Amniotic epithelial cell (primary cell): ENCODE data around the gene RND2.
"Not testable (repeated sequence)": the region's sequence is repeated elsewhere in the genome, so short reads cannot be mapped to it uniquely, and the experiment has no call there.

ENCODE experiments used
- DNase-seq: peaks from one replicate; pipeline ENCODE4 v3.0.0-alpha.2; 2010; ENCODE audit warnings: low read depth

The RND2 gene

GRCh38 chr17:43027091-43028032 lies 2.3 kb downstream of the RND2 start:
- no peak for DNase-seq

- no peak for DNase-seq
These were observed 3.3 kb downstream of the RND2 start for GRCh38 chr17:43028221-43028861.

GRCh38 chr17:43030137-43030767 lies 5.2 kb downstream of the RND2 start:
- no peak for DNase-seq

GRCh38 chr17:43031666-43032065 lies 6.6 kb downstream of the RND2 start:
- DNase-seq, result no peak

GRCh38 chr17:43033948-43034881 lies 9.2 kb downstream of the RND2 start:
- DNase-seq, result no peak

GRCh38 chr17:43034894-43035293 lies 9.9 kb downstream of the RND2 start:
- DNase-seq, result no peak

- DNase-seq, result no peak
These were observed 14.6 kb downstream of the RND2 start for GRCh38 chr17:43039646-43040045.

GRCh38 chr17:43040655-43041054 lies 15.6 kb downstream of the RND2 start:
- DNase-seq, result no peak

- no peak for DNase-seq
These were observed 17.1 kb downstream of the RND2 start for GRCh38 chr17:43042025-43042628.

- no peak for DNase-seq
These were observed 18.3 kb downstream of the RND2 start for GRCh38 chr17:43043307-43043706.

GRCh38 chr17:43044024-43044423 lies 19.0 kb downstream of the RND2 start:
- DNase-seq, result no peak

- DNase-seq, result peak; percentile 22
These were observed 26.9 kb downstream of the RND2 start for GRCh38 chr17:43051969-43052368.

- DNase-seq, result not testable (repeated sequence)
These were observed 28.0 kb downstream of the RND2 start for GRCh38 chr17:43053008-43053407.

- DNase-seq, result no peak
These were observed 31.0 kb downstream of the RND2 start for GRCh38 chr17:43056051-43056450.

GRCh38 chr17:43062984-43063638 lies 38.1 kb downstream of the RND2 start:
- no peak for DNase-seq

GRCh38 chr17:43068570-43069367 lies 43.7 kb downstream of the RND2 start:
- DNase-seq, result peak; percentile 74

- DNase-seq, result no peak
These were observed 44.4 kb downstream of the RND2 start for GRCh38 chr17:43069368-43069898.

GRCh38 chr17:43070257-43070656 lies 45.2 kb downstream of the RND2 start:
- DNase-seq, result no peak

- DNase-seq, result no peak
These were observed 45.8 kb downstream of the RND2 start for GRCh38 chr17:43070872-43071271.

GRCh38 chr17:43074869-43075268 lies 49.8 kb downstream of the RND2 start:
- DNase-seq, result no peak
